ENCODE results near the gene PRKN. TPM values are rescaled to one million over a fixed set of nuclear protein-coding genes. Genes with fewer than 3 reads are reported as not detected.

PRKN gene
- total RNA-seq, 1 experiment from 2014 or later: 2.0 TPM

DNA sequence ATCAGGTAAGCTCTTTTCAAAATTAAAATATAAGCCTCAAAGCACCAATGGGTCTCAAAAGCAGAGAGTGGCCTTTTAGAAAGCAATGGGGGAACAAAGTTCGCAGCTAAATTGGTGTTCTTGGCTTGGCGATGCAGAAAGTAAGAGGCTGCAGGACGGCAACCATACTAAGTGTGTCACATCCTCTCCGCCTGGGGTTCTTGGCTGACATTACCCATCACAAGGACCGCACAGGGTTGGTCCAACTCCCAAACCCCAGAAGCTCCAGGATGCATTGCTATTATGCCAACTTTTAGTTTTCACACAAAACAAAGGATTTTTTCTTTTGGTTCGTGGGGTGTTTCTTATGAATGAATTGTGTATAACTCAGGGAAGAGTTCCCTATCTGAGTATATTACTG is 124.8 kb downstream of the PRKN start:
- no peak for DNase-seq
- WGBS (ENCODE audit: extremely low coverage, insufficient read length, low lambda C conversion rate): no CpG with 5 or more reads among the region's 6 CpGs
- H3K27me3 ChIP-seq (ENCODE audit: insufficient read depth, low read length): no peaks in the 10 kb centered on the region

More for the DNA sequence above, 124.8 kb downstream of the PRKN start:
- H2BK20ac ChIP-seq (ENCODE audit: low read depth, low read length, poor library complexity, severe bottlenecking): no peak overlapping the region
- no peaks in the 10 kb centered on the region for H3K23me2 ChIP-seq (ENCODE audit: insufficient read length, low read depth, low read length, poor library complexity, severe bottlenecking)
- Mint-ChIP-seq H3K4me1 (peaks cover 17 to 21% of the 10 kb centered on the region in 2 experiments), H3K36me3 (ENCODE audit: insufficient read depth in 1 of 3, low read depth in 3 of 3) (no peaks in the 10 kb centered on the region), H3K4me3 (no peak overlapping the region), H3K27me3 (ENCODE audit: low read depth) (no peaks in the 10 kb centered on the region), H3K9me3 (no peaks in the 10 kb centered on the region), H3K27ac (no peak overlapping the region)
- TF ChIP-seq, protein P1, sequence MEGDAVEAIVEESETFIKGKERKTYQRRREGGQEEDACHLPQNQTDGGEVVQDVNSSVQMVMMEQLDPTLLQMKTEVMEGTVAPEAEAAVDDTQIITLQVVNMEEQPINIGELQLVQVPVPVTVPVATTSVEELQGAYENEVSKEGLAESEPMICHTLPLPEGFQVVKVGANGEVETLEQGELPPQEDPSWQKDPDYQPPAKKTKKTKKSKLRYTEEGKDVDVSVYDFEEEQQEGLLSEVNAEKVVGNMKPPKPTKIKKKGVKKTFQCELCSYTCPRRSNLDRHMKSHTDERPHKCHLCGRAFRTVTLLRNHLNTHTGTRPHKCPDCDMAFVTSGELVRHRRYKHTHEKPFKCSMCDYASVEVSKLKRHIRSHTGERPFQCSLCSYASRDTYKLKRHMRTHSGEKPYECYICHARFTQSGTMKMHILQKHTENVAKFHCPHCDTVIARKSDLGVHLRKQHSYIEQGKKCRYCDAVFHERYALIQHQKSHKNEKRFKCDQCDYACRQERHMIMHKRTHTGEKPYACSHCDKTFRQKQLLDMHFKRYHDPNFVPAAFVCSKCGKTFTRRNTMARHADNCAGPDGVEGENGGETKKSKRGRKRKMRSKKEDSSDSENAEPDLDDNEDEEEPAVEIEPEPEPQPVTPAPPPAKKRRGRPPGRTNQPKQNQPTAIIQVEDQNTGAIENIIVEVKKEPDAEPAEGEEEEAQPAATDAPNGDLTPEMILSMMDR (conservative IDR thresholded peaks at IDR 0.05): no peak
- no peak overlapping the region for H3T11ph ChIP-seq (ENCODE audit: low read length)
- H2AK5ac ChIP-seq (ENCODE audit: insufficient read length, low read length): no peak overlapping the region
- H3K9me3 ChIP-seq (ENCODE audit: control insufficient read depth, low read depth, low read length): no peaks in the 10 kb centered on the region
- H4K20me1 ChIP-seq (ENCODE audit: control insufficient read depth, insufficient read depth, insufficient read length): no peaks in the 10 kb centered on the region
- H3K79me2 ChIP-seq (ENCODE audit: insufficient read depth, low read length): no peaks in the 10 kb centered on the region
- no peak overlapping the region for H3K23ac ChIP-seq (ENCODE audit: insufficient read length, low read depth, low read length)
- no peak overlapping the region for H3K4ac ChIP-seq (ENCODE audit: low read depth, low read length)
- no peak overlapping the region for H2AFZ ChIP-seq (ENCODE audit: low read length)
- no peaks in the 10 kb centered on the region for H3K79me1 ChIP-seq (ENCODE audit: insufficient read depth, low read depth, low read length, poor library complexity, severe bottlenecking)
- no peak overlapping the region for H3K56ac ChIP-seq (ENCODE audit: insufficient read length, low read depth, low read length)
- H2BK12ac ChIP-seq (ENCODE audit: insufficient read length, low read depth, low read length): no peak overlapping the region
- no peak overlapping the region for H4K8ac ChIP-seq (replicated peaks; ENCODE audit: insufficient read length, low read depth, low read length)
- H4K91ac ChIP-seq (ENCODE audit: insufficient read length, low read depth, low read length): no peak overlapping the region
- no peak overlapping the region for H3K4me2 ChIP-seq (ENCODE audit: insufficient read depth, insufficient read length, low read length)
- H3K27ac ChIP-seq (ENCODE audit: insufficient read length, low read depth, low read length): no peak overlapping the region
- H2BK15ac ChIP-seq (ENCODE audit: low read depth, low read length): no peak overlapping the region
- H3K4me1 ChIP-seq (ENCODE audit: insufficient read depth, low read length): no peaks in the 10 kb centered on the region
- no peak overlapping the region for H4K5ac ChIP-seq (ENCODE audit: insufficient read length, low read depth, low read length)
- H2BK120ac ChIP-seq (ENCODE audit: low read depth, low read length, poor library complexity, severe bottlenecking): no peak overlapping the region
- no peak overlapping the region for H3K9ac ChIP-seq (ENCODE audit: extremely low read depth, insufficient read length, low read length)
- no peak overlapping the region for H3K18ac ChIP-seq (ENCODE audit: insufficient read length, low read depth, low read length)
- no peak overlapping the region for H2BK5ac ChIP-seq (ENCODE audit: insufficient read length, low read length)
- H3K14ac ChIP-seq (ENCODE audit: insufficient read depth, low read length): no peak overlapping the region; the same call in 1 of the 2 replicates
